NCI-H2227 (cell line): ENCODE data around the gene PRKCSH.
"Not testable (repeated sequence)": the region's sequence is repeated elsewhere in the genome, so short reads cannot be mapped to it uniquely, and the experiment has no call there.

Source experiments
- DNase-seq: peaks from one replicate; lab custom pipeline; 2025; ENCODE audit not compliant: unreplicated experiment; lab: John Stamatoyannopoulos, UW

The PRKCSH gene

GRCh38 chr19:11448410-11448809 is 13.0 kb downstream of the PRKCSH start:
- DNase-seq: no peak

DNA sequence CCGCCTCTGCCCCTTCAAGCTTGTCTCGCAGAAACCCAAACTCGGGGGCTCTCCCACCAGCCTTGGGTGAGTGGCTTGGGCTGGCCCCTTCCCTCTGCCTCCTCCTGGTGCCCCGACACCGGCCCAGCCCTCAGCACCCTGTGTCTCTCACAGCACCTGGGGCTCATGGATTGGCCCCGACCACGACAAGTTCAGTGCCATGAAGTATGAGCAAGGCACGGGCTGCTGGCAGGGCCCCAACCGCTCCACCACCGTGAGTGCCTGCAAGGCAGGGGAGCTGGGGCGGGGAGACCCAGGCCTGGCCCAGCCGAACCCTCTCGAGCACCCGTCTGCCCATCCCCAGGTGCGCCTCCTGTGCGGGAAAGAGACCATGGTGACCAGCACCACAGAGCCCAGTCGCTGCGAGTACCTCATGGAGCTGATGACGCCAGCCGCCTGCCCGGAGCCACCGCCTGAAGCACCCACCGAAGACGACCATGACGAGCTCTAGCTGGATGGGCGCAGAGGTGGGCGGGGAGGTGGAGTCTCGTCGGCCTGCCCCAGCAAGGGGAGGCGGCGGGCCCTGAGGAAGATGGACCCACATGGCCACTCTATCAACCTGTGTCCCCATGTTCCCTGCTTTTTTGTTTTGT is 13.6 kb downstream of the PRKCSH start:
- DNase-seq: no peak

DNA sequence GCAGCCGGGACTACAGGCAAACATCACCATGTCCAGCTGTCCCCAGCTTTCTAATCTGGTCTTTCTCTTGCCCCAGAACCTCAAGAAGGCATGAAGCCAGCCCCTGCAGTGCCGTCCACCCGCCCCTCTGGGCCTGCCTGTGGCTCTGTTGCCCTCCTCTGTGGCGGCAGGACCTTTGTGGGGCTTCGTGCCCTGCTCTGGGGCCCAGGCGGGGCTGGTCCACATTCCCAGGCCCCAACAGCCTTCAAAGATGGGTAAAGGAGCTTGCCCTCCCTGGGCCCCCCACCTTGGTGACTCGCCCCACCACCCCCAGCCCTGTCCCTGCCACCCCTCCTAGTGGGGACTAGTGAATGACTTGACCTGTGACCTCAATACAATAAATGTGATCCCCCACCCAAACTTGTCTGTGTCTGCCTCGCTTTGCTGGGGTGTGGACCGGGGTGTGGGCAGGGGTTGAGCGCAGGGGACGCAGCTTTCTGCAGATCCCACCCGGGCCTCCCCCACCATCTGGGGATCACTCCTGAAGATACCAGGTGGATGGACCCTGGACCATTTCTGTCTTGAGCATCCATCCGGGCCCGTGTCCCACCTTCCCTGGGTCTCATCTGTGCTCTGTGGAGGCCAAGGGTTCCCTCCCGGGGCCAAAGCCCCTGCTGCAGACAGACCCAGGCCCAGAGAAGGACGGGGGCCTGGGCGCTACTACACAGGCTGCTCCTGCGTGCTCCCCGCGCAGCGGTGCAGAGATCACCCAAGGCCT is 15.3 kb downstream of the PRKCSH start:
- no peak for DNase-seq

DNA sequence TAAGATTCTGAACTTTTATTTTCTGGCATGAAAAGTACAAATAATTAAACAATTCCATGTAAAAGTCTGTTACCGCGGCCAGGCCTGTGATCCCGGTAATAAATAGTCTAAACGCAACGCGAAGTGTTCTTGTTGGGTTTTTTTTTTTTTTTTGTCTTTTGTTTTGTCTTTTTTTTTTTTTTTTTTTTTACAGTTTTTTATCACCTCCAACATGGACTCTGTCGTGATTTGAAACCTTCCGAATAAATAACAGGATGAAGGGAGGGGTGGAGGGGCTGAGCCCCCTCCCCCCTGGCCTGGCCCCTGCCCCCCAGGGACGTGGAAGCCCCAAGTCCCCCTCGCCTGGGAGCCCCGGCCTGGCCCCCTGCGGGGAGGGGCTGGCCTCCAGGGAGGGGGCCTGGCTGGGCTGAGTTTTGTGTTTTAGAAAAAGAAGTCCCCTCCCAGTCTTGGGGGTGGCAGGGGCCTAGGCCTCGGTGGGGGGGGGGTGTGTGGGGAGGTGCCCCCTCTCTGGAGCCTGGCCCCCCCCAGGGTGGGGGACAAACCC is 16.0 kb downstream of the PRKCSH start:
- DNase-seq: no peak

DNA sequence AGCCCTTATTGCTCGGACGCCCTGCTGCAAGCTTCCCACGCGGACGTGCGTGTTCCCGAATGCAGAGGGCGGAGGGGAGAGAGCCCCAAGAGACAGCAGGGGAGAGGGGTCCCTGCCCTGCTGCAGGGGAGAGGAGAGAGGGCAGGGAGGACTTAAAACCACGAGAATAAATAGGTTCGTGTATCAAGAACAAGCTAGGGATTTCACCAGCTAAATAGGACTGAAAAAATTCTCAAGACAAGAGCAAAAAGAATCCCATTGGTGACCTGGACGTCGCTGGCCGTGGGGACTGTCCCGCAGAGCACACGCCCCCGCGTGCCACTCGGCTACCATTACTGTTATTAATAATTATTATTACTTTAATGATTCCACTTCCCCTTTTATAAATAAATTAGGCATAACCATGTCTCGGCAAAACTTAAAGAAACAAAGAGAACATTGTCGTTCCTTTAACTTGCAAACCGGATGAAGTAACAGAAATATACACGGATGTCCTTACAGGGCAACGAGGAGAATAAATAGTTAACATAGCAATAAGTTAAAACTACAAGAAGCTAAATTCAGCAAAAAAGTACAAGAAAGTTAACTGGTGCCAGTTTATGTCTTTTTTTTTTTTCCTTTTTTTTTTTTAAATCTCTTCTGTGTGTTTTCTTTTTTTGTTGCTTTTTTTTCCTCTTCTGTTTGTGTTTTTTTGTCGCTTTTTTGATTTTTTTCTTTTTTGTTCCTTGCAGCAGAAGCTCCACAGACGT is 16.6 kb downstream of the PRKCSH start:
- DNase-seq: no peak

DNA sequence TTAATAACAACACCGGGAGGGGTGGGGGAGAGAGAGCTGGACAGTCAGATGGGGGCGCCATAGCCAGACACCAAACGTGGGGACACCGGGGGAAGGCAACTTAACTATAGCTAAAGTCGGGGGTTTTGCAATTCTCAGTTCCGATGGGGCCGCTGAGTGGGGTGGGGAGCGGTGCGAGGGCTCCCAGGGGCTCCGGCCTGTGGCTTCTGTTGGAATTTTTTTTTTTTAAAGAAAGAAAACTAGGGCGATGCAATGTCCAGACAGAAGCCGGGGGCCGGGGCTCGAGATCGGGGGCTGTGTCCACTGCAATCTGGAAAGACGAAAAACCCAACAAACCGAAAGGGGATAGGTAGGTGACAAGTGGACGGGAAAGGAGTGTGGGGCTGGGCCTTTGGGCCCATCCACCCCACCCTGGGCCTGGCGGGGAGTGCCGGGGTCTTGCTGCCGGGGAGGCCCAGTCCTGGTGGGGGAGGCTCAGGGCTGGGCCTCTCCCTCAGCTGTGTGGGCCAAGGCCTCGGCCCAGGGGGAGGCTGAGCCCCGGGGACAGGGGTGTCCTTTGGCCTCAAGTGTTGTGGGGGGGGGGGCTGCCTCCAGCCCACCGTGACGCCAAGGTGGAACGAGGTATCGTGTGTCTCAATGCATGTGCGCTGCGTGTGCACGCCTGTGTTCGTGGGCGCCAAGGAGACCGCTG is 17.3 kb downstream of the PRKCSH start:
- DNase-seq: no peak

DNA sequence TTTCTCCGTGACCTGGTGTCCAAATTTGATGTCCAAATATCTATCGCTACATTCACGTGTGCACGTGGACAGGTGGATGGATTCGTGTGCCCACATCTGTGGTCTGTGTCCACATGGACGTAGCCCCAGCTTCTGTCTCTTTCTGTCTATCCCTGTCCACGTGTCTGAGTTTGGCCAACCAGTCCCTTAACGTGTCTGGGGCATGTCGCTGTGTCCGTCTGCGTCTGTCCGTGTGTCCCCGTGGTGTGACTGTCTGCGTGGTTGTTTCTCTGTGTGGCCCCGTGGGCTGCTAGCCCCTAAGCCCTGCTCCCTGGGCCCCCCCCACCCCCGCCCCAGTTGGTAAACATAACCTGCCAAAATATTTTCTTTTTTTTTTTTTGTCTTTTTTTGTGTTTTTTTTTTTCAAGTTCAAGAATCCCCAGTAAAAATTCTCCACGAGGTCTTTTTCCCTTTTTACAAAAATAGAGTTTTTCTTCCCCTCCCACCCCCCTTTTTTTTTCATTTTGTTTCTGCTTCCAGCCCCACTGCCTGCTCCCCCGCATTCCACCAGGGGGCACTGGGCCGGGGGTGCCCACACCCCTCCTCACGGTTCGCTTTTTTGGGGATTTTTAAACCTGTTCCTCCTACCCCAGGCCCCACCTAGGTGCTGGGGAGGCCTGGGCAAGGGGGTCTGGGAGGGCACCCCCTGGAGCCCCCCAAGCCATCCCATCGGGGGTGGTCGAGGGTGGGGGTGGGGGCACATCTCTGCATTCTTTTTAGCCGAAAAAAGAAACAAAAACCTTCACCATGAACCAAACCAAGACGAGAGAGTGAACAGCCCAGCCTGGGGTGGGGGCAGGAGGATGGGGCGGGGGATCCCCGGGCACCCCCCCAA is 18.3 kb downstream of the PRKCSH start:
- no peak for DNase-seq

- not testable (repeated sequence) for DNase-seq
These were observed 19.8 kb downstream of the PRKCSH start for GRCh38 chr19:11455233-11455554.

DNA sequence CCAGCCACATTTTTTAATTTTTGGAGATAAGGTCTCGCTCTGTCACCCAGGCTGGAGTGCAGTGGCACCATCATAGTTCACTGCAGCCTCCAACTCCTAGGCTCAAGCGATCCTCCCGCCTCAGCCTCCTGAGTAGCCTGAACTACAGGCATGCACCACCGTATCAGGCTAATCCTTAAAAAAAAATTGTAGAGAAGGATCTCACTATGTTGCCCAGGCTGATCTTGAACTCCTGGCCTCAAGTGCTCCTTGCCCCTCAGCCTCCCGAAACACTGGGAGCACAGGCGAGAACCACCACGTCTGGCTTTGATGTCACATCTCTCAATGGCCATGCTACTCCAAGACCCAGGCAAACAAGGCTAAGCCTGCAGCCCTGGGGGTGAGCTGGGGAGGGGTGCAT is 21.2 kb downstream of the PRKCSH start:
- no peak for DNase-seq

DNA sequence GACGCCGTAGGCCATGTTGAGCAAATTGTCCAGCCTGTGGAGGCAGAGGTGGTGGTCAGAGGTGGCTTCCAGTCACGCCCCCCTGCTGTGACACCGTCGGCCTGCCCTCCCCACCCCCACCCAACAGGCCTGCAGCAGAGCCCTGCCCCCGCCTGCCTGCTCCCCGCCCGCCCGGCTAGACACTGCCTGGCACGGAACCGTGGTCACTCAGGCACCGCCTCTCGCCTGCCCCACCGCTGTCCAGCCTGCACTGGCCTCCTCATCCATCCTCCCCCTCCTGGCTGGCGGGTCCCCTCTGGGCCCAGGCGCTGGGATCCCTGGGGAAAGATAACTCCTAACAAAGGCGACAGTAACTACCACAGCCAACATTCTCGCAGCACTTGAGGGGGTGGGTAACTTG is 21.7 kb downstream of the PRKCSH start:
- no peak for DNase-seq

GRCh38 chr19:11457831-11458230 is 22.4 kb downstream of the PRKCSH start:
- no peak for DNase-seq

- DNase-seq: no peak
These were observed 22.9 kb downstream of the PRKCSH start for GRCh38 chr19:11458236-11458900.

GRCh38 chr19:11458912-11459311 is 23.5 kb downstream of the PRKCSH start:
- not testable (repeated sequence) for DNase-seq

- no peak for DNase-seq
These were observed 24.8 kb downstream of the PRKCSH start for GRCh38 chr19:11460207-11460606.

- DNase-seq: no peak
These were observed 26.0 kb downstream of the PRKCSH start for GRCh38 chr19:11461453-11461852.

GRCh38 chr19:11463391-11463790 is 28.0 kb downstream of the PRKCSH start:
- no peak for DNase-seq

GRCh38 chr19:11464333-11465265 is 29.2 kb downstream of the PRKCSH start:
- no peak for DNase-seq

DNA sequence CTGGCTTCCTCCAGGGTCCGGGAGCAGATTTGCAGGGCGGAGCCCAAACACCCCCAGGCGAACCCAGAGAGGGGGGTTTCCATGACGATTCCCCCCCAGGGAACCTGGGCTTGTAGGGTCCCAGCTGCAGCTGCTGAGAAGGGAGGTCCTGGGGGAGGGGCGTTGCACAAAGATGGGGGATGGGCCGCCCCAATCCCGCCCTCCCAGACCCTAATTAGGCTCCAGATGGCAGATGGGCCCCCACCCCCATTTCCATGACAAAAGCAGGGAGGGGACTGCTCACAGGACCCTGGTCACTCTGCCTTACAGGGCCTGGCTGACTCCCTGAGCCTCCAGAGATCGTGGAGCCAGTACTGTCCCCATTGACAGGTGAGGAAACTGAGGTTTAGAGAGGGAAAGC is 30.2 kb downstream of the PRKCSH start:
- DNase-seq: no peak
